Measurements from ENCODE around the gene TJAP1. TPM values are rescaled to one million over a fixed set of nuclear protein-coding genes. Genes with fewer than 3 reads are reported as not detected.
A peak's percentile ranks its signal among the peaks of the same experiment; 100 is the strongest.

The TJAP1 gene
- polyA plus RNA-seq, 1 donor (not counting 4 experiments of a cell fraction or from before 2014, with no cell fraction given) = 23.3 TPM

DNA sequence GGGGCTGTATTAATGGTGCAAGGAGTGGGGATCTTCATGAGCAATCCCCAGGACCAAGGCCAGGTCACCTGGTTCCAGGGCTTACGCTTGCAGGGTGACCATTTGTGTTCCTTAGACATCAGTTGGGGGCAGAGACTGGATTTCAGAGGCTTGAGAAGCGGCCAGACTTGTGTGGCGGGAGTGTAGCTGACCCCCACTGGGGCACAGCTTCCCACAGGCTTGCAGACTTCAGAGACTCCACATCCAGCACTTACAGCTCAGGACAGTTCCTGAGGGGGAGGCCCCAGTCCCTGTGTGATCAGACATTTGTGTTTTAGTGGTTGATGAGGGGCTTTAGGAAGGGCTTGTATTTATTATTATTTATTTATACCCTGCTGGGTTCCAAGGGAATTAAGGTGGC, 15.3 kb downstream of the TJAP1 start:
- peaks cover 3 to 24% of the 10 kb centered on the region in 2 experiments for H3K36me3 ChIP-seq (ENCODE audit: control insufficient read depth in 2 of 2, extremely low read depth in 1 of 2, insufficient read depth in 2 of 2, low read length in 2 of 2)
- dilution Hi-C loops (cut with MboI; ENCODE audit: extremely low pct_ligation_motif_present, low sequenced_read_pairs) = no loop called here
- peaks cover 62% of the 10 kb centered on the region for H3K4me1 ChIP-seq (ENCODE audit: control insufficient read depth, extremely low read depth, insufficient read depth, low read length)
- DNase-seq (ENCODE audit: low read depth, low spot score) = no peak
- H3K4me2 ChIP-seq (ENCODE audit: control insufficient read depth, extremely low read depth, insufficient read depth, low read depth, low read length) = peak overlapping the region; percentile 69
- H2AFZ ChIP-seq (ENCODE audit: control insufficient read depth, low read length) = no peak overlapping the region
- no peak for FAIRE-seq
- H3K4me3 ChIP-seq (ENCODE audit: control insufficient read depth in 2 of 3, extremely low read depth in 1 of 3, insufficient read depth in 2 of 3, low read depth in 1 of 3, low read length in 3 of 3) = peak overlapping the region in 1 of 3 experiments; percentile 22
- peak overlapping the region; percentile 54 for H3K27ac ChIP-seq (ENCODE audit: control insufficient read depth, insufficient read depth, low read length)
- TF ChIP-seq, protein P1, sequence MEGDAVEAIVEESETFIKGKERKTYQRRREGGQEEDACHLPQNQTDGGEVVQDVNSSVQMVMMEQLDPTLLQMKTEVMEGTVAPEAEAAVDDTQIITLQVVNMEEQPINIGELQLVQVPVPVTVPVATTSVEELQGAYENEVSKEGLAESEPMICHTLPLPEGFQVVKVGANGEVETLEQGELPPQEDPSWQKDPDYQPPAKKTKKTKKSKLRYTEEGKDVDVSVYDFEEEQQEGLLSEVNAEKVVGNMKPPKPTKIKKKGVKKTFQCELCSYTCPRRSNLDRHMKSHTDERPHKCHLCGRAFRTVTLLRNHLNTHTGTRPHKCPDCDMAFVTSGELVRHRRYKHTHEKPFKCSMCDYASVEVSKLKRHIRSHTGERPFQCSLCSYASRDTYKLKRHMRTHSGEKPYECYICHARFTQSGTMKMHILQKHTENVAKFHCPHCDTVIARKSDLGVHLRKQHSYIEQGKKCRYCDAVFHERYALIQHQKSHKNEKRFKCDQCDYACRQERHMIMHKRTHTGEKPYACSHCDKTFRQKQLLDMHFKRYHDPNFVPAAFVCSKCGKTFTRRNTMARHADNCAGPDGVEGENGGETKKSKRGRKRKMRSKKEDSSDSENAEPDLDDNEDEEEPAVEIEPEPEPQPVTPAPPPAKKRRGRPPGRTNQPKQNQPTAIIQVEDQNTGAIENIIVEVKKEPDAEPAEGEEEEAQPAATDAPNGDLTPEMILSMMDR (optimal IDR thresholded peaks at IDR 0.05 in 1 of 3, IDR thresholded peaks at IDR 0.05 in 1 of 3, conservative IDR thresholded peaks at IDR 0.05 in 1 of 3; ENCODE audit: extremely low read depth in 1 of 3, insufficient read depth in 2 of 3, low read length in 3 of 3) = no peak
- peaks cover 22% of the 10 kb centered on the region for H3K79me2 ChIP-seq (ENCODE audit: control insufficient read depth, insufficient read depth, low read length)
- H3K9me1 ChIP-seq (ENCODE audit: control insufficient read depth, extremely low read depth, insufficient read depth, low read length) = peaks cover 2% of the 10 kb centered on the region
- no peaks in the 10 kb centered on the region for H3K27me3 ChIP-seq (ENCODE audit: control insufficient read depth, extremely low read depth, insufficient read depth, low read length)
- H3K9ac ChIP-seq (ENCODE audit: control insufficient read depth, extremely low read depth, insufficient read depth, low read length) = peak overlapping the region; percentile 10
- H3K9me3 ChIP-seq (ENCODE audit: control insufficient read depth, low read depth, low read length) = no peaks in the 10 kb centered on the region
- no peaks in the 10 kb centered on the region for H4K20me1 ChIP-seq (ENCODE audit: control insufficient read depth, extremely low read depth, insufficient read depth, low read length)

DNA sequence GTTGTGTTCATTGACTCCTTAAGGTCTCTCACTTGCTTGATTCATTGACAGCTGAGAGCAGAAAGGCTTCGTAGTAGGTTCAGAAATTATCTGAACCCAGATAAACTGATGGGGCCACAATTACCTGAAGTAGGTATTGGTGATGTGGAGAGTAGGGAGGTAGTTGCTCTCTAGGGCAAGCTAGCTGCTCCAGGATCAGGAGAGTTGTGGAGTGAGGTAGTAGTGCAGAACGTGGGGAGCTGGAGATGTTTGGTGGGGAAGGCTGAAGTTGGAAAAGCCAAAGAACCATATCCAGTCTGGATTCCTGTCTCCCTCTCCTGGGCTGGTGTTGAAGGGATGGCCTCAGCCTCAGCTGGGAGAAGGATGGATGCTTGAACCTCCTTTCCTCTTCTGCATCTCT, 15.9 kb downstream of the TJAP1 start:
- no peaks in the 10 kb centered on the region for H3K9me3 ChIP-seq (ENCODE audit: control insufficient read depth, low read depth, low read length)
- H3K27me3 ChIP-seq (ENCODE audit: control insufficient read depth, extremely low read depth, insufficient read depth, low read length) = no peaks in the 10 kb centered on the region
- H3K9me1 ChIP-seq (ENCODE audit: control insufficient read depth, extremely low read depth, insufficient read depth, low read length) = peaks cover 2% of the 10 kb centered on the region
- peaks cover 60% of the 10 kb centered on the region for H3K4me1 ChIP-seq (ENCODE audit: control insufficient read depth, extremely low read depth, insufficient read depth, low read length)
- H3K27ac ChIP-seq (ENCODE audit: control insufficient read depth, insufficient read depth, low read length) = peak overlapping the region; percentile 32
- H3K36me3 ChIP-seq (ENCODE audit: control insufficient read depth in 2 of 2, extremely low read depth in 1 of 2, insufficient read depth in 2 of 2, low read length in 2 of 2) = peaks cover 4 to 30% of the 10 kb centered on the region in 2 experiments
- no peak overlapping the region for H3K9ac ChIP-seq (ENCODE audit: control insufficient read depth, extremely low read depth, insufficient read depth, low read length)
- peak overlapping the region in 2 of 3 experiments; percentile 9 to 22 for H3K4me3 ChIP-seq (ENCODE audit: control insufficient read depth in 2 of 3, extremely low read depth in 1 of 3, insufficient read depth in 2 of 3, low read depth in 1 of 3, low read length in 3 of 3)
- FAIRE-seq (no peak), DNase-seq (ENCODE audit: low read depth, low spot score) (no peak)
- H4K20me1 ChIP-seq (ENCODE audit: control insufficient read depth, extremely low read depth, insufficient read depth, low read length) = no peaks in the 10 kb centered on the region
- no peak overlapping the region for H2AFZ ChIP-seq (ENCODE audit: control insufficient read depth, low read length)
- H3K79me2 ChIP-seq (ENCODE audit: control insufficient read depth, insufficient read depth, low read length) = peaks cover 21% of the 10 kb centered on the region
- TF ChIP-seq, protein P1 (optimal IDR thresholded peaks at IDR 0.05 in 1 of 3, IDR thresholded peaks at IDR 0.05 in 1 of 3, conservative IDR thresholded peaks at IDR 0.05 in 1 of 3; ENCODE audit: extremely low read depth in 1 of 3, insufficient read depth in 2 of 3, low read length in 3 of 3) = peak in 1 of 3 experiments; percentile 12
- TF ChIP-seq EZH2 (IDR thresholded peaks at IDR 0.05; ENCODE audit: low read length) = no peak
- peak overlapping the region; percentile 69 for H3K4me2 ChIP-seq (ENCODE audit: control insufficient read depth, extremely low read depth, insufficient read depth, low read depth, low read length)
- dilution Hi-C loops (cut with MboI; ENCODE audit: extremely low pct_ligation_motif_present, low sequenced_read_pairs) = no loop called here

Measured in keratinocyte (primary cell).